Left renal cortex interstitium (tissue), 4 donors: ENCODE data around the gene SLC16A1. TPM values are rescaled to one million over a fixed set of nuclear protein-coding genes. Genes with fewer than 3 reads are reported as not detected.
"Not testable (repeated sequence)": the region's sequence is repeated elsewhere in the genome, so short reads cannot be mapped to it uniquely, and the experiment has no call there.

Experiments used
- DNase-seq, 4 donors: peaks; one replicate each; pipeline ENCODE4 v3.0.0-alpha.2; 2013; ENCODE audit warnings: low read depth in 4 of 4, low spot score in 2 of 4, missing footprints in 1 of 4
- polyA plus RNA-seq, 4 donors: library from polyadenylated mRNA; unstranded; fragments of 120-200 nt; gene quantifications; one replicate each; pipeline ENCODE4 v1.2.1, GENCODE V29; 2013; ENCODE audit not compliant: insufficient read length in 4 of 4

SLC16A1 gene
- polyA plus RNA-seq, 4 donors, result 53.5 to 65.0 (median 54.1) TPM

DNA sequence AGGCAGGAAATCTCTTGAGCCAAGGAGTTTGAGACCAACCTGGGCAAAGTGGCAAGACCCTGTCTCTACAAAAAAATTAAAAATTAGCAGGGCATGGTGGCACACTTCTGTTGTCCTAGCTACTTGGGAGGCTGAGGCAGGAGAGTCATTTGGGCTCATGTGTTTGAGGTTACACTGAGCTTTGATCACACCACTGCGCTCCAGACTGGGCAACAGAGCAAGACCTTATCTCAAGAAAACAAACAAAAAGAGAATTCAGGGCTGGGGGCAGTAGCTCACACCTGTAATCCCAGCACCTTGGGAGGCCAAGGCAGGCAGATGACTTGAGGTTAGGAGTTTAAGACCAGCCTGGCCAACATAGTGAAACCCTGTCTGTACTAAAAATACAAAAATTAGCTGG, 17.8 kb upstream of the SLC16A1 start:
- DNase-seq, result no peak

GRCh38 chr1:112971006-112971405, 15.0 kb upstream of the SLC16A1 start:
- DNase-seq, result no peak

- DNase-seq, result no peak
Measured at GRCh38 chr1:112964347-112964746, 8.4 kb upstream of the SLC16A1 start.

DNA sequence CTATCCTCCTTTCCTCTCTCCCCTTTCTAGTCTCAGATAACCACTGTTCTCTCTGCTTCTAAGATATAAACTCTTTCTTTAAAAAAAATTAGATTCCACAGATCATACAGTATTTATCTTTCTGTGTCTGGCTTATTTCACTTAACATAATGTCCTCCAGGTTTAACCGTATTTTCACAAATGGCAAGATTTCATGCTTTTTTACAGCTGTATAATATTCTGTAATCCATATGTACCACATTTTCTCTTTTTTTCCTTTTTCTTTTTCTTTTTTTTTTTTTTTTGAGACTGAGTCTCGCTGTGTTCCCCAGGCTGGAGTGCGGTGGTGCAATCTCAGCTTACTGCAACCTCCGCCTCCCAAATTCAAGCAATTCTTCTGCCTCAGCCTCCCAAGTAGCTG, 5.1 kb upstream of the SLC16A1 start:
- no peak for DNase-seq

- DNase-seq, result no peak
Measured at GRCh38 chr1:112960384-112960783, 4.4 kb upstream of the SLC16A1 start.

DNA sequence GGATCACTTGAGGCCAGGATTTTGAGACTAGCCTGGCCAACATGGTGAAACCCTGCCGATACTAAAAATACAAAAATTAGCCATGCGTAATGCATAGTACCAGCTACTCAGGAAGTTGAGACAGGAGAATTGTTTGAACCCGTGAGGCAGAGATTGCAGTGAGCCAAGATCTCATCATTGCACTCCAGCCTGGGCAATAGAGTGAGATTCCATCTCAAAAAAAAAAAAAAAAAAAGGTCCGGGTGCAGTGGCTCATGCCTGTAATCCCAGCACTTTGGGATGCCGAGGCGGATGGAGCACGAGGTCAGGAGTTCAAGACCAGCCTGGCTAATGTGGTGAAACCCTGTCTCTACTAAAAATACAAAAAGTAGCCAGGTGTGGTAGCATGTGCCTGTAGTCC, 2.2 kb upstream of the SLC16A1 start:
- not testable (repeated sequence) for DNase-seq

DNA sequence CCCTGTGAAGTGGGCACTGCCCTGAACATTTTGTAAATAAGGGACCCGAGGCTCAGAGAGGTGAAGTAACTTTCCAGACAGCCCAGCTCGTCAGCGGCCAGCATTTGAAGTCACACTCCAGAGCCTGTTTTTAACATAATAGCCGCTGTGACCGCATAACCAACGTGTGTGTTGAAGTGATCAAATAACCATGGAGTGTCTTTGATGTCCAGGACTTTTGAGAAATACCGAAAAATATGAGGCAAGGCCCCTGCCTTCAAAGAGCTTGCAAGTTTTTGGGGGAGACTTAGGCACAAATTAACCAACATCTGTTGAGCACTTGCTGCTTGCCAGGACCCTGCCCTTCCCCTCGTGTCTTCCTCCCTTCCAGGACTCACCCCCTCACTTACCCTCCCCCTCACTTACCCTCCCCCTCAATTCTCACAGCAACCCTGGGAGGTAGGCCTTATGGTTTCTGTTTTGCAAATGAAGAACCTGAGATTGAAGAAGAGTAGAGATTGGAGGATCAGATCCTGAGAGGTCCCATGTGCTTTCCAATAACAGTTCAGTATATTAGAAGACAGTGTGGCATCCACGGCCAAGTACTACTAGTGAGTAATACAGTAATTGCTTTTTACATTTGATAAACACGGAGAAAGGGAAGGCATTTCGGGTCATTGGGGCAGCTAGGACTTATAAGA, 1.3 kb upstream of the SLC16A1 start:
- DNase-seq, result no peak

- peak in 1 of 4 donors; percentile 66 for DNase-seq
Measured at GRCh38 chr1:112956544-112957132, 642 bp upstream of the SLC16A1 start.

- peak; percentile 48 to 67 (median 54) for DNase-seq
Measured at GRCh38 chr1:112954945-112955772, 837 bp downstream of the SLC16A1 start.

GRCh38 chr1:112954017-112954650, 1.9 kb downstream of the SLC16A1 start:
- DNase-seq, result no peak

- no peak for DNase-seq
Measured at GRCh38 chr1:112950426-112950825, 5.6 kb downstream of the SLC16A1 start.

DNA sequence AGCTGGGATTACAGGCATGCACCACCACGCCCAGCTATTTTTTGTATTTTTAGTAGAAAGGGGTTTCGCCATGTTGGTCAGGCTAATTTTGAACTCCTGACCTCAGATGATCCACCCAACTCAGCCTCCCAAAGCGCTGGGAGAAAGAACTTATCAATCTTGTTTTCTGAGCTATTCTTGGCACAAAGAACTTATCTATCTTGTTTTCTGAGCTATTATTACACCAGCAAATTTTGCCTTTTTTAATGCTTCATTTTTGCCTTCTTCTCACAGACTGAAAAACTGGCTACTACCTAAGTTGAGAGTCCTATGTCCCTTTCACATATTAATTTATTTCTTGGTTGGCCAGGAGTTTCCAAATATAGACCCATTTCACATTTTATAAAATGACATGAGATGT, 9.3 kb downstream of the SLC16A1 start:
- no peak for DNase-seq

GRCh38 chr1:112939810-112940209, 16.2 kb downstream of the SLC16A1 start:
- no peak for DNase-seq

GRCh38 chr1:112938210-112938609, 17.8 kb downstream of the SLC16A1 start:
- DNase-seq, result no peak

DNA sequence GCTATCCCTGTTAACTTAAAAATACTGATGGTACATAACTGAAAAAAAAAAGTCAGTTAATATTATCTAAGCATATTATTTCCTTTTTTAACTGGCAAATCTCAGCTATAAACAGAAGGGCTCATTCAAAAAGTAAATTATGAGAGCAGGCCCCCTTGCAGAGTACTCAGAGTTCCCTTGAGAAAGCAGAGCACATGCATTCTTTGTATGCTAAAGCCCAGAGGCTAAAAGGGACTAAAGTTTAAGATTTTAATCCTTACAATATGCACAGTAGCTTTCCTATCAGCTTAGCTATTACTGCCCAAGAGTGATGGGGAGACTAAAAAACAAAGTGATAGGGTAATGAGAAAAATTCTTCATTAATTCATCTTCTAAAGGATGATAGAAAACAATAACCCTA, 18.5 kb downstream of the SLC16A1 start:
- DNase-seq, result no peak

DNA sequence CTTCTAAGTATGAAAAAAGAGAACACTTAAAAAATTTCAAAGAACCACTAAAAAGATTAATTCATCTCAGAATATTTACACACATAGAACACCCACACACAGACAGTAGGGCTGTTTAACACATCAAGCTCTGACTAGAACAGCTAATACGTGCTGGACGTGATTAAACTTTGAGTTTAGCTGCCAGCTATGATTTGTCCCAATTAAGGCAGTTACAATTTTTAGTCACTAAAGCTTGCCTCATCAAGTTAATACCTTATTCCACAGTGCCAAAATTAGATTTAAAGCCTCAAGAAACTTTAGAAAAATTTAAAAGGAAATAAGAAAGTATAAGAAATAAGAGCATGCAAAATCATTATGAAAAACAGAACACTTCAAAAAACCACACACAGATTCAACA, 18.9 kb downstream of the SLC16A1 start:
- DNase-seq, result no peak

DNA sequence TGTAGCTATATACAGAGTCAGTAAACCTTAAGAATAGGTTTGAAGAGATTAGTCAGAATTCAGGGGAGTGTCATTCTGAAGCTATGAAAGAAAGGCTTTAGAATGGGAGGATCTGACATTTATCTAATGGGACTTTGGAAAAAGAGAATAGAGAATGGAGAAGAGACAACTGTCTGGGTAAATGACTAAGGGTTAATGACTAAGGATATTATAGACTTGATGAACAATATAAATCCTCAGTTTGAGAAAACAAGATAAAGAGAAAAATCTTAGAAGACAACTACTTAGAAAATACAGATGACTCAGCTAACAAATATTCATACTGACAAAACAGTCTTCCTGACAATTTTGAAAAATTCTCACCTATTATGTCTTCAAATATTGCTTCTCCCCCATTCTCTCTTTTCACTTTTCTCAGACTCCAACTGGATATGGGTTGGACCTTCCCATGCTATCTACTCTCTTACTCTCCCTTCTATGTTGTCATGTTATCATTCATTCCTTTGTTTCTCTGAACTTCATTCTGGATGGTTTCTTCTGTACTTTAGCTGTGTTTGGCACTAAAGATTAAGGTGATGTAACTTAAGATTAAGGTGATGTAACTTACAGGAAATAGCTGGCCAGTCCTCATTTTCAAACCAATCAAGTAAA, 20.4 kb downstream of the SLC16A1 start:
- no peak for DNase-seq

DNA sequence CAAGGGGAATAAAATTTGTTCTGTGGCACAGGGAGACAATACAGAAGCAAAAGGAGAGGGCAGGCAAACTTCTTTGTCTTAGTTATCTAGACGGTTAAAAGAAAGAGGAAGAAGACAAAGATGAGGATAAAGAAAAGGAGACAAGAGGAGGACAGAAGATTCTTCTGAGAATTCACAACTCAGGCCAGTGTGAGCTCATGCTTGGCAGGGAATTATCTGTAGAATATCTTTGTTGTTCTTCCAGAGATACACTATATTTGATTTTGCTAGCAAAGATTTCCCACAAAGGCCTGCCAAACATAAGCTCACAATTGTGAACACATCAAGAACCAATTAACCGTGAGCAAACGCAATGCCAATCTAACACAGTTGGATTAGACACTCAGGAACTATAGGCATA, 21.4 kb downstream of the SLC16A1 start:
- DNase-seq, result no peak

DNA sequence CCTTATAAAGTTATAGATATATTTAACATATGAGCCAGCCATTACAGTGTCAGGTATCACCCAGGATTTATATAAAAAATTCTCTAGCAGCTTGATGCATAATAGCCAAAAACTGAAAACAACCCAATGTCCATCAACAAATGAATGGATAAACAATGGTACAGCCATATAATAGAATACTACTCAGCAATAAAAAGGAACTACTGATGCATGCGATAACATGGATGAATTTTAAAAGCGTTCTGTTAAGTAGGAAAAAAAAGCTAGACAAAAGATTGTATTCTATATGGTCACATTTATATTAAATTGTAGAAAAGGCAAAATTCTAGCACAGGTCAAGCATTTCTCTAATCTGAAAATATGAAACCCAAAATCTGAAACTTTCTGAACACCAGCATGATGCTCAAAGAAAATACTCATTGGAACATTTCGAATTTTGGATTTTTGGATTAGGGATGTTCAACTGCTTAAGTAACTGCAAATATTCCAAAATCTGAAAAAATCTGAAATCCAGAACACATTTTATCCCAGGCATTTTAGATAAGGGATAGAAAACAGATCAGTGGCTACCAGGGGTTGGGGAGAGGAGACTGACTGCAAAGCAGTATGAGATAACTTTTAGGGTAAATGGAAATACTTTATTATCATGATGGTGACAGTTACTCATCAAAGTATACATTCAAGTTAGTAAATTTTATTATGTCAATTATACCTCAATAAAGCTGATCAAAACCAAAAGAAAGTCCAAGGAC, 22.0 kb downstream of the SLC16A1 start:
- no peak for DNase-seq

DNA sequence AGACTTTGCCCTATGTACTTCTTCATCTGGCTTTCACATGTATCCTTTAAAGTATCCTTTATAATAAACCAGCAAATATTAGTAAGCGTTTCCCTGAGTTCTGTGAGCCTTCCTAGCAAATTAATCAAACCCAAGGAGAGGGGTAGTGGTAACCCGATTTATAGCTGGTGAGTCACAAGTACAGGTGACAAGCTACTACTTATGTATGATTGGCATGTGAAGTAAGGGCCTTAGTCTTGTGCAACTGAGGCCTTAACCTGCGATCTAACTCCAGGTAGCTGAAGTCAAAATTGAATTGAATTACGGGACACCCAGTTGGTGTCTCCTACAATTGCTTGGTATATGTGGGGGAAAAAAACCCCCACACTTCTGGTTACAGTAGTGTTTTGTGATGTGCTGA, 26.0 kb downstream of the SLC16A1 start:
- no peak for DNase-seq
